GM18868 (cell line): ENCODE data around the gene DCAF6.

Experiments used
- ATAC-seq: cut with Tn5 transposase; IDR thresholded peaks from one replicate; pipeline ENCODE4 v1.9.1; 2021; ENCODE audit warnings: mild to moderate bottlenecking, moderate library complexity; ENCODE audit not compliant: unreplicated experiment

The DCAF6 gene

DNA sequence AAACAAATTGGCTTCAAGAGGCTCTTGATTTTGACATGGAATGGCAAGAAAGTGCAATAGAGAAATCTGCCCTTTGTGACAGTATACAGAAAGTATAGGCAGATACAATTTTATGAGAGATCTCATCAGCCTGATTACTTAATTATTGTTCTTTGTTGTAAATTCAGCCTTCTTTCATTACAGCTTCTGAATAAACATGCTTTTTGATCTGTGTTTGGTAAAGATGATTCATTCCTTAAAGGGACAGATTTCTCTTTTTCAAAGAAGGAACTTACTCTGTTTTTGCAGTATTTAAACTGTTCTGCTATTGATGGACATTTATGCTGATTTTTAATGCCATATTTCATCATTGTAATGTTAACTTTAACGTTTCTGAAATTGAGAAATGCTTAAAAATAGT lies 14.1 kb downstream of the DCAF6 start:
- ATAC-seq = no peak

DNA sequence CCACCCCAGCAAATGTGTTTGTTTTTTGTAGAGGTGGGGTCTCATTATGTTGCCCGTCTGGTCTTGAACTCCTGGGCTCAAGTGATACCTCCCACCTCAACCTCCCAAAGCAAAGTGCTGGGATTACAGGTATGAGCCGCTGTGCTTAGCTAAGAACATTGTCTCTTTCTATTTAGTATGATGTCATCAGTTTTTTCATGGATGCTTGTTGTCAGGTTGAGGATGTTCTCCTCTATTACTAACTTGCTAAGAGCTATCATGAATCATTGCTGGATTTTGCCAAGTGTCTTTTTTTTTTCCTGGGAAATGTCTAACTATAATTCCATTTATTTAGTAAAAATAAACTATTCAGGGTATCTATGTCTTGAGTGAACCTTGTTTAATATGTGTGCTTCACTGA lies 19.4 kb downstream of the DCAF6 start:
- no peak for ATAC-seq

DNA sequence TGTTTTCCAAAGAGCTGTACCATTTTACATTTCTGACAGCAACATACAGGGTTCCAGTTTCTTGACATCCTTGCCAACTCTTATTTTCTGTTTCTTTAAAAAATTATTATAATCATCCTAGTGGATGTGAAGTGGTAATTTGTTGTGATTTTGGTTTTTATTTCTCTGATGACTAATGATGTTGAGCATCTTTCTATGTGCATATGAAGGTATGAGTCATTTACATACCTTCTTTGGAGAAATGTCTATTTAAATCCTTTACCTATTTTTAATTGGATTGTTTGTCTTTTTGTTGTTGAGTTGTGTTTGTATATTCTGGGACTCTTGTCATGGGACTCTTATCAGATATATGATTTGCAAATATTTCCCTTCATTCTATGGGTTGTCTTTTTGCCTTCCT lies 21.2 kb downstream of the DCAF6 start:
- ATAC-seq = no peak

DNA sequence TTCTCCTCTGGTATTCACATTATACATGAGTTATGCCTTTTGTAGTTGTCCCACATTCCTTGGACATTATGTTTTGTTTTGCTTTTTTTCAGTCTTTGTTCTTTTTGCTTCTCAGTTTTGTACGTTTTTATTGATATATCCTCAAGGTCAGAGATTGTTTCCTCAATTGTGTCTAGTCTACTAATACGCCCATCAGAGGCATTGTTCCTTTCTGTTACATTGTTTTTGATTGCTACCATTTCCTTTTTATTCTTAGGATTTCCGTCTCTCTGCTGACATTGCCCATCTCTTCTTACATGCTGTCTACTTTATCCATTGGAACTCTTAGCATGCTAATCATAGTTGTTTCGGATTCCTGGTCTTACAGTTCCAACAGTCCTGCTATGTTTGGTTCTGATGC lies 28.2 kb downstream of the DCAF6 start:
- ATAC-seq = no peak

DNA sequence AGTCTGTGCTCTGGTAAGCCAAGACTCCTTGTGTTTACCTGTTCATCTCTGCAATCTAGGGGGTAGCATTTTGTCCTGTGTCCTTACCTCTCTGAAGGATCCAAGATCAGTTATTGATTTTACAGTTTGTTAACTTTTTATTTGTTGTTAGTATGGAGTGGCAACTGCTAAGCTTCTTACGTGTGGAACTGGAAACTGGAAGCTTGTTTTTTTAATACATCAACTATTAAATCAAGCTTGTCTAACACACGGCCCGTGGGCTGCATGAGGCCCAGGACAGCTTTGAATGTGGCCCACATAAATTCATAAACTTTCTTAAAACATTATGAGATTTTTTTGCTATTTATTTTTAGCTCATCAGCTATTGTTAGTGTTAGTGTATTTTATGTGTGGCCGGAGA lies 29.6 kb downstream of the DCAF6 start:
- ATAC-seq = no peak

DNA sequence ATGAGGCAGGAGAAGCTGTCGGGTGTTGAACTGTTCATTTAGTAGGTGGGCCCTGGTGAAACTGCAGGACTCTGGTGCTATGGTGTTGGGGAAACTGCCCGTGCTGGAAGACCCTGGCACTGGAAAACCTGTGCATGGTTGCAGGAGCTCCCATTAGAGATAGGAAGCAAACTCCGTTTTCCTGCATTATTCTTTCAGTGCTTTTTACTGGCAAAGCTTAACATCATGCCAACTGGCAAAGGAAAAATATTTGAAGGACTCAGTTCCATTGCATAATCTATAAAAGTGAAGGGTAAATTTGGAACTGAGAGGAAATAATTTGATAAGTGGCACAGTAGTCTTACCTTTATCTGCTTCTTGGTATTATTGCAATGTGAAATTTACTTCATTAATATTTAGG lies 32.1 kb downstream of the DCAF6 start:
- ATAC-seq = no peak

DNA sequence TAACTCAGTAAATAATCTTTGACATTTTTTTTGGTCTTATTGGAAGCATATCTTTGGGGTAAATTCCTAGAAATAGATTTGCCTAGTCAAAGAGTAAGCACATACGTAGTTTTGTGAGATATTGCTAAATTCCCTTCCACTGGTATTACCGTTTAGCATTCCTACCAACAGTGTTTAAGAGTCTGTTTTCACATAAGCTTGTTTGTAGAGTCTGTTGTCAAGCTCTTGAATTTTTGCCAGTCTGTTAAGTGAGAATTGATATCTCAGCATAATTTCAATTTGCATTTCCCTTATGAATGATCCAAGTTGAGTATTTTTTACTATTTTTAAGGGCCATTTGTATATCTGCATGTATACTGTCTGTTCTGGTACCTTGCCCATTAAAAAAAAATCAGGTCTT lies 37.3 kb downstream of the DCAF6 start:
- ATAC-seq = no peak

DNA sequence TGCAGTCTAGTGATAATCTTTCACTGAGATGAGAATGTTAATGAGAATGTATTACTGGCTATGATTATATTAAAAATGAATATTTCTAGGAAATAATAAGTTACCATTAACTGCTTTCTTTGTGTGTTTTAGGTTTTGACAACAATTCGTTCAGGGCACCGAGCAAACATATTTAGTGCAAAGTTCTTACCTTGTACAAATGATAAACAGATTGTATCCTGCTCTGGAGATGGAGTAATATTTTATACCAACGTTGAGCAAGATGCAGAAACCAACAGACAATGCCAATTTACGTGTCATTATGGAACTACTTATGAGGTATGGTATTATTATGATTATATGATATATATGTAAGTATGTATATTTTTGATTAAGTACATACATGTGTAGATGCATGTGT lies 38.2 kb downstream of the DCAF6 start:
- ATAC-seq = no peak

DNA sequence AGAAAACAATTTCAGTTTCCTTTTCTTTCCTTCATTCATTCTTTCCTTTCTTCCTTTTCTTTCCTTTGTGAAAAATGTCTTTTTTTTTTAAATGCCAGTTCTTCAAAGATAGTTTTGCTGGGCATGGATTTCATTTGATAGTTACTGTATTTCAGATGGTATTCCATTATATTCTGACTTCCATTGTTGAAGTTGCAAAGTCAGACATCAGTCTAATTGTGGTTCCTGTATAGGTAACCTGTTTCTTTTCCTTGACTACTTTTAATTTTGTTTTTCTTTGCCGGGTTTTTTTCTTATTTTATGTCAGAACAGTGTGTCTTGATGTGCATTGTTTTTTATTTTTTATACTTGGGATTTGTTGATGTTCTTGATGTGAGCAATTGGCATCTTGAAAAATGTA lies 40.8 kb downstream of the DCAF6 start:
- no peak for ATAC-seq

DNA sequence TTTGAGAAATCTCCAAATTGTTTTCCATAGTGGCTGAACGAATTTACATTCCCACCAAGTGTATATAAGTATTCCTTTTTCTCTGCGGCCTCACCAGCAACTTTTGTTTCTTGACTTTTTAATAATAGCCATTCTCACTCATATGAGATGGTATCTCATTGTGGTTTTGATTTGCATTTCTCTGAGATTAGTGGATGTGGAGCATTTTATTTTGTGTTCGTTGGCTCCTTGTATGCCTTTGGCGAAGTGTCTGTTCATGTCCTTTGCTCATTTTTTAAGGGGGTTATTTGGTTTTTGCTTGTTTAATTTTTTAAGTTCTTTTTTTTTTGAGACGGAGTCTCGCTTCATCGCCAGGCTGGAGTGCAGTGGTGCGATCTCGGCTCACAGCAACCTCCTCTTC lies 45.5 kb downstream of the DCAF6 start:
- ATAC-seq = no peak

DNA sequence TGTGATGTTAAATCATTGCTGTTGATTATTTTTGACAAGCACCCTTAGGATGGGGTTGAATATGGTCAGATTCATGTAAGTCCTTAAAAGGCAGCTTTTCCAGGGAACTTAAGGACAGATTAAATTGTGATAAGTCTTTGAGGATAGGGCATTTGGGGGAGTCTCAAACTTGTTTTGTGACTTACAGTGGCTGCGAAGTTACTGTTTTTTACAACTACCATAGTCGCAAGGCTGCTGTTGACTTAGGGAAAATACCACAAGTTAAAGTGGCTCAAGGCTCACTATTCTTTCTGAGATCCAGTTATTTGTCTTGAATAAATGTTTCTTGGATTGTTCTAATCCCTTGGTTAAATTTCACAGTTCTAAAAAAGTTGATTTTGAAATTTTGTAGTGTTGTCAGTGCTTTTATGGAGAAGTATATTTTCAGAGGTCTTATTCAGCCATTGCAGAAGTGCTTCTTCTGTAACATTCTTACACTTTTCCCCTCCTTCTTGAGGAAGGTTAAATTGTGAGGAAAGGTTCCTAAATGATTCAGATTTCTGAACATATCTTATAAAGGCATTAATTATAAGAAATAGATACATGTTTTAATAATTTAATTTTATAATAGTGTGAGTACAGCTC lies 47.4 kb downstream of the DCAF6 start:
- no peak for ATAC-seq

DNA sequence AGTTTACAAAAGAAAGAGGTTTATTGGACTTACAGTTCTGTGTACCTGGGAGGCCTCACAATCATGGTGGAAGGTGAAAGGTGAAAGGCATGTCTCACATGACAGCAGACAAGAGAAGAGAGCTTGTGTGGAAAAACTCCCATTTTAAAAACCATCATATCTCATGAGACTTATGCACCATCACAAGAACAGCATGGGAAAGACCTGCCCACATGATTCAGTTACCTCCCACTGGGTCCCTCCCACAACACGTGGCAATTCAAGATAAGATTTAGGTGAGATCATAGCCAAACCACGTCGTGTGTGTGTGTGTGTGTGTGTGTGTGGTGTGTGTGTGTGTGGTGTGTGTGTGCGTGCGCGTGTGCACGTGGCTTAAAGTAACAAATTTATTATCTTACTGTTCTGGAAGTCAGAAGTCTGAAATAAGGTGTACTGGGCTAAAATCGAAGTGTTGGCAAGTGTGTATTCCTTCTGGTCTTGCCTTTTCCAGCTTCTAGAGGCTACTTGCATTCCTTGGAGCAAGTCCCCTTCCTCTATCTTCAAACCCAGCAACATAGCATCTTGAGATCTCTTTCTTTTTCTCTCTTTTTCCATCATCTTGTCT lies 48.5 kb downstream of the DCAF6 start:
- no peak for ATAC-seq

DNA sequence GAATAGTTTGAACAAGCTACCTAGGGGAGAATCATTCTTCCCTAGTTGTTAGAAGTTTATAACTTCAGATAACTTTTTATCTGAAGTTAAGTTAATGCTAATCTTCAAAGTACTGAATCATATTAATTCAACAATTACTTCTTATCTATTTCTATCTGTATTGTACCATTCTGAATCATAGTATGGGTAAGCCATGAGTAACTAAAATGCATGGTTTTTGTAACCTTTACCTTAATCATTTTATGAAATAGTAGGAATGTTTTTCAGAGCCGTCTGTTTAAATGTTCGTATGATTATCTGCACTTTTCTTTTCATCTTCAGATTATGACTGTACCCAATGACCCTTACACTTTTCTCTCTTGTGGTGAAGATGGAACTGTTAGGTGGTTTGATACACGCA lies 50.7 kb downstream of the DCAF6 start:
- ATAC-seq = no peak

DNA sequence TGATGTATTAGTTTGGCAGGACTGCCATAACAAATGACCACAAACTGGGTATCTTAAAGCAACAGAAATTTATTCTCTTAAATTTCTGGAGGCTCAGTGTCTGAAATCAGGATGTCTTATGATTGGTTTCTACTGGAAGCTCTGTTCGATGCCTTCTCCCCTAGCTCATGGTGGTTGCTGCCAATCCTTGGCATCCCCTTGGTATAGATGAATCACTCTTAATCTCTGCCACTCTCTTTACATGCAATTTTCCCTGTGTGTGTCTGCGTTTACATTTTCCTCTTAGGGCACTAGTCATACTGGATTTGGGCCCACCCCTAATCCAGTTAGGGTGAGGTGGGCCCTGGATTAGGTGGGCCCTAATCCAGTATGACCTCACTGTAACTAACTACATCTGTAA lies 55.1 kb downstream of the DCAF6 start:
- ATAC-seq = no peak

DNA sequence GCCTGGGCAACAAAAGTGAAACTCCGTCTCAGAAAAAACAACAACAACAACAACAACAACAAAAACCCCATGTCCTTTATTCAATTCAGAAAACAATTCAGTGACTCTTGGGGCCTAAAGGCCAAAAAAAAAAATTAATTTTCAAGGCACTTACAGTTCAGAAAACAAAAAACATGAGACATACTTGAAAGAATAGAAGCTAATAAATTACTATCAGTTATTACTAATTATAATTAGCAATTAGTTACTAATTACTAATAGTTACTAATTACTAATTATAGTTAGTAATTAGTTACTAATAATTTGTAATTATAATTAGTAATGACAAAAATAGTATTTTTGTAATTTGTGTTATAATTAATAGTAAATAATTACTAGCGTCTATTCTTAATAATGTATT lies 57.2 kb downstream of the DCAF6 start:
- no peak for ATAC-seq

DNA sequence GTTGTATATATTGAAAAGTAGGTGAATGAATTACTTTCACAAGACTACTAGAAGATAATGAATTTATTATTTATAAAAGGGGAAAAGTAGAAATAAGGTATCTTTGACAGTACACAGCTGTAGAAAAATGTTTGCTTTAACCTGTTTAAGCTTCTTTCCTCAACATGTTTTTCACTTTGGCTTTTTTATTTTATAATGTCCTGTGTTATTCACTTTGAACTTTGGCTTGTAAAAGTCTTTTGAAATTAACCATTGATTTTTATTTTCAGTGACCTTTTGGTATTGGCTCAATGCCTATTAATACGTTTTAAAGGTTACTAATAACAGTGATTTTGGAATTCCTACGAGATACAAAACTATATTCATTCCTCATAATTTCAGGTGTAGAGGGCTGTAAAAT lies 58.1 kb downstream of the DCAF6 start:
- ATAC-seq = no peak

DNA sequence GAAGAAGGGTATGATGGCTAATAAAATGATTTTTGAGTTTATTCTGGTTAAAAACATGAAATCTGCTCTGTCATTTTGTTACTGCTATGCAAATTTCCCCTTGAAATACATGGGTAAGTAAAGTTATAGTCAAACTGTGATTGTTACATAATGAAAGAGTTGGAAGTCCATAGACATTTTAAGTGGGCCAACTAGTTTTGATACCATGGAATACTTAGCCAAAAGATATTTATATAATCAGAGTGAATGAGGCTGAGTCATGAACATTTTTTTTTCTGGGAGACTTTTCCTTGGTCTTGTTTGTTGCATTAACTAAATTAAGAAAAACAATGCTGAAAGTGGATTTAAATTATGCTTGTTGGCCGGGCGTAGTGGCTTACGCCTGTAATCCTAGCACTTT lies 58.6 kb downstream of the DCAF6 start:
- no peak for ATAC-seq

DNA sequence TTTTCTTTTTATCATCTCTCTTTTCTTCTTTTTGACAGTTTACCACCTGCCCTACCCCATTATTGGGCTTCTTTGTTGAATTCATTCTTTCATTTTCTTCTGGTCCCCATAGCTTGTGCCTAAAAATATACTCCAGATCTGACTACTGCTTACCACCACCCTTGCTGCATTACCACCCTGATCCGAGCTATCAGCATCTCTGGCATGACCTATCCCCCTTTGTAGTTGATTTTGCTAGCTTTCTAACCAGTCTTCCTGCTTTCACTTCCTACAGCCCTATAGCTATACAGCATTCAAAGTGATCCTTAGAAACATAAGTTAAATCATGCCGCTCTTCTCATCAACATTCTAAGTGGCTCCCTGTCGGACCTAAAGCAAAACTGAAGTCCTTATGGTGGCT lies 59.8 kb downstream of the DCAF6 start:
- no peak for ATAC-seq

DNA sequence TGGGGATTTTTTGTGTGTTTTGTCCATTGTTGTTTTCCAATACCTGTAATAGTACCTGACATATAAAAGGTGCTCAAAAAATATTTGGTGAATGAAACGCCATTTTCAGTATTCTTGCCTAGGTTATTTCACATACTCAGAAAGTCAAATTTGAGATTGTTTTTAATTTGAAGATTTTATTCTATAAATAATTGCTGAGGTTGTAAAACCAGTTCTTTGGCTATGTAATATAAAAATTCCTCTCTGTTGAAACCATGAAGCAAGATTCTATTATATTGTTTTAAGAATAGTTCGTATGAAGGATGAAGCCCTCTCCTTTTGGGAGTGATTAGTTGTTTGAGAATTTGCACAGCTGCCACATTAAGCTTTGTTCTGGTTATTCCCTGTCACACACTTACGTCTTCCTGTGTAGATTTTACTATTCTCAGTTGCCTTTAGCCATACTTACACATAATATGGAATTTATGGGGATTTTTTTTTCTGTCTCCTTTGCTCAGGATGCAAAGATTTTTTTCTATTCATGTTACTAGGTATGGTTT lies 60.6 kb downstream of the DCAF6 start:
- no peak for ATAC-seq

DNA sequence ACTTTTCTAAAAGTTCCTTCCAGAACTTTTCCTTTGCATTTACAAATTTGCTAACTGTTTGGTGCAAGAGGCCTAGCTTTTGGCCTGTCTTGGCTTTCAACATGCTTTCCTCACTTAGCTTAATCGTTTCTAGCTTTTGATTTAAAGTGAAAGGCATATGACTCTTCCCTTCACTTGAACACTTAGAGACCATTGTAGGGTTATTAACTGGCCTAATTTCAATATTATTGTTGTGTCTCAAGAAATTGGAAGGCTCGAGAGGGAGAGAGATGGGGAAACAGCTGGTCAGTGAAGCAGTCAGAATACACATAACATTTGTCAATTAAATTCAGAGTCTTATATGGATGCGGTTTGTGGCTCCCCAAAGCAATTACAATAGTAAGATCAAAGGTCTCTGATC lies 63.4 kb downstream of the DCAF6 start:
- ATAC-seq = no peak

DNA sequence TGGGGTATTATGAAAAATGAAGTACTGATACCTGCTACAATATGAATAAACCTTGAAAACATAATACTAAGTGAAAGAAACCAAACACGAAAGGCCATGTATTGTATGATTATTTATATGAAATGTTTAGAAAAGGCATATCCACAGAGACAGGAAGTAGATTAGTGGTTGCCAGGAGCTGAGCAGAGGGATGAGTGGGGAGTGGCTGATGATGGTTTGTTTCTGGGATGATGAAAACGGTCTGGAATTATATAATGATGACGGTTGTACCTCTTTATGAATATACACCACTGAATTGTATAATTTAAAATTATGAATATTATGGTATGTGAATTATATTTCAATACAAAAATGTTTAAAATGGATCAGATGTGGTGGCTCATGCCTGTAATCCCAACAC lies 64.2 kb downstream of the DCAF6 start:
- ATAC-seq = no peak

DNA sequence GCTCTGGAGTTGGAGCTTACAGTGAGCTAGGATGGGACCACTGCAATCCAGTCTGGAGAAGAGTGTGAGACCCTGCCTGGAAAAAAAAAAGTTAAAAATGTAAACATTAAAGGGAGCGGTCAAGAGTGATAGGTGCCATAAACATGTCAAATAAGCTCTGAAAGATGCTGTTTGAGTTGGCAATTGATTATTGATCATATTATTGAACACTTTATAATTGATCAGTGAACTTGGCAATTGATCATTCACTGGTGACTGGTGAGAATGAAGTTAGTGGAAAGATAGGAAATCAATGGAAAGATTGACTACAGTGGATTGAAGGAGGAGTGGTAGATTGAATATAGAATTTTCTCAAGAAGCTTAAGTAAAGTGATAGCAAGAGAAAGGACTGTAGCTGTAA lies 64.7 kb downstream of the DCAF6 start:
- no peak for ATAC-seq

DNA sequence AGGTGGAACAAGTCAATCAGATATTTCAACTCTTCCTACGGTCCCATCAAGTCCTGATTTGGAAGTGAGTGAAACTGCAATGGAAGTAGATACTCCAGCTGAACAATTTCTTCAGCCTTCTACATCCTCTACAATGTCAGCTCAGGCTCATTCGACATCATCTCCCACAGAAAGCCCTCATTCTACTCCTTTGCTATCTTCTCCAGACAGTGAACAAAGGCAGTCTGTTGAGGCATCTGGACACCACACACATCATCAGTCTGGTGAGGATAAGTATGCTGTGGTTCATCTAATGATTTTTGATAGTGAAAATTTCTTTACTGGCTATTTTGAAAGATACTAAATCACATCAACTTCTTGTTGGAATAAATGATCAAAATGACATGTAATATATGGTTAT lies 68.0 kb downstream of the DCAF6 start:
- no peak for ATAC-seq
